Neural cell (in vitro differentiated cells): ENCODE results near the gene PER2. TPM values are rescaled to one million over a fixed set of nuclear protein-coding genes. Genes with fewer than 3 reads are reported as not detected.

Source experiments
- H2AFZ ChIP-seq: fragments of 200-600, 300-800 bp; sonication (generic), shearing (Covaris generic); 2 replicates; pipeline ENCODE4 v1.6.0; 2014; ENCODE audit warnings: low read depth, mild to moderate bottlenecking, antibody characterized with exemption, low read length, moderate library complexity
- H3F3A ChIP-seq: fragments of 200-600 bp; shearing (Covaris generic); 2 replicates; pipeline ENCODE4 v1.6.1; 2016; ENCODE audit warnings: mild to moderate bottlenecking, moderate library complexity, mixed read lengths, antibody characterized with exemption, low read length; ENCODE audit not compliant: insufficient read depth, poor library complexity, severe bottlenecking
- H3K27ac ChIP-seq: fragments of 200-600, 300-800 bp; sonication (generic), shearing (Covaris generic); 2 replicates; pipeline ENCODE4 v1.5.1; 2014; ENCODE audit warnings: mild to moderate bottlenecking, low read length, moderate library complexity
- H3K27me3 ChIP-seq: fragments of 300-800, 200-600 bp; sonication (generic), shearing (Covaris generic); 2 replicates; pipeline ENCODE4 v1.6.0; 2014; ENCODE audit warnings: mild to moderate bottlenecking, low read depth, low read length, moderate library complexity; ENCODE audit not compliant: insufficient read depth
- H3K36me3 ChIP-seq: fragments of 300-800, 200-600 bp; sonication (generic), shearing (Covaris generic); 2 replicates; pipeline ENCODE4 v1.5.1; 2014; ENCODE audit warnings: mild to moderate bottlenecking, antibody characterized with exemption, low read length, moderate library complexity; ENCODE audit not compliant: insufficient read depth
- H3K4me2 ChIP-seq: fragments of 300-800, 200-600 bp; sonication (generic), shearing (Covaris generic); 2 replicates; pipeline ENCODE4 v1.6.0; 2014; ENCODE audit warnings: mild to moderate bottlenecking, low read length
- H3K4me3 ChIP-seq: fragments of 300-800, 200-600 bp; sonication (generic), shearing (Covaris generic); 2 replicates; pipeline ENCODE4 v1.5.1; 2014; ENCODE audit warnings: mild to moderate bottlenecking, low read length, moderate library complexity
- H3K79me2 ChIP-seq: fragments of 200-600 bp; shearing (Covaris generic); replicated peaks from 2 replicates; pipeline ENCODE4 v1.6.0; 2014; ENCODE audit warnings: mild to moderate bottlenecking, low read length, moderate library complexity; ENCODE audit not compliant: insufficient read depth
- H3K9ac ChIP-seq: fragments of 300-800, 200-600 bp; sonication (generic), shearing (Covaris generic); 2 replicates; pipeline ENCODE4 v1.6.1; 2016; ENCODE audit warnings: mild to moderate bottlenecking, low read length, mixed read lengths
- H3K9me2 ChIP-seq: fragments of 200-600 bp; shearing (Covaris generic); 2 replicates; pipeline ENCODE4 v1.6.1; 2016; ENCODE audit warnings: mild to moderate bottlenecking, low read length, mixed read lengths; ENCODE audit not compliant: insufficient read depth
- H3K9me3 ChIP-seq: fragments of 200-600, 300-800 bp; sonication (generic), shearing (Covaris generic); 2 replicates; pipeline ENCODE4 v1.6.1; 2016; ENCODE audit warnings: mild to moderate bottlenecking, mixed run types, low read length, moderate library complexity, mixed read lengths
- H4K20me1 ChIP-seq: fragments of 200-600 bp; shearing (Covaris generic); 2 replicates; pipeline ENCODE4 v1.6.1; 2016; ENCODE audit warnings: mild to moderate bottlenecking, mixed run types; ENCODE audit not compliant: insufficient read depth
- CTCF ChIP-seq: fragments of 450-650 bp; IDR thresholded peaks from 2 replicates; pipeline ENCODE4 v1.5.1; 2014; ENCODE audit warnings: antibody characterized with exemption, mild to moderate bottlenecking, moderate library complexity; ENCODE audit not compliant: poor library complexity, severe bottlenecking
- EP300 ChIP-seq: fragments of 450-650 bp; conservative IDR thresholded peaks from 2 replicates; pipeline ENCODE4 v1.6.1; 2014; ENCODE audit warnings: antibody characterized with exemption, mild to moderate bottlenecking, moderate library complexity; ENCODE audit not compliant: poor library complexity, severe bottlenecking
- EZH2 ChIP-seq: fragments of 200-600, 300-800 bp; shearing (Covaris generic), sonication (generic); IDR thresholded peaks from 2 replicates; pipeline ENCODE4 v1.6.1; 2014; ENCODE audit warnings: antibody characterized with exemption, low read length, borderline replicate concordance, mild to moderate bottlenecking; ENCODE audit not compliant: insufficient read depth, poor library complexity, severe bottlenecking
- MXI1 ChIP-seq: fragments of 450-650 bp; conservative IDR thresholded peaks from 2 replicates; pipeline ENCODE4 v1.6.1; 2014; ENCODE audit warnings: antibody characterized with exemption, mild to moderate bottlenecking; ENCODE audit not compliant: poor library complexity, severe bottlenecking
- POLR2AphosphoS5 ChIP-seq: IDR thresholded peaks from 2 replicates; pipeline ENCODE4 v1.6.1; 2012
- RAD21 ChIP-seq: fragments of 450-650 bp; conservative IDR thresholded peaks from 2 replicates; pipeline ENCODE4 v1.6.1; 2014; ENCODE audit warnings: antibody characterized with exemption, mild to moderate bottlenecking, moderate library complexity
- REST ChIP-seq: IDR thresholded peaks from 2 replicates; pipeline ENCODE4 v1.6.1; 2012; ENCODE audit warnings: borderline replicate concordance
- SMC3 ChIP-seq: fragments of 450-650 bp; conservative IDR thresholded peaks from 2 replicates; pipeline ENCODE4 v1.6.1; 2014; ENCODE audit warnings: antibody characterized with exemption, mild to moderate bottlenecking, moderate library complexity; ENCODE audit not compliant: poor library complexity
- TAF1 ChIP-seq: IDR thresholded peaks from 2 replicates; pipeline ENCODE4 v1.6.1; 2012; ENCODE audit warnings: low read depth
- polyA plus RNA-seq: library from polyadenylated mRNA; depleted of rRNA; stranded (reverse); fragments of >200 nt; gene quantifications from 2 replicates; pipeline ENCODE4 v1.2.3, GENCODE V29; 2014

Gene PER2
- polyA plus RNA-seq, 1 donor from 2014 or later, result 3.2 TPM

- no peak overlapping the region for H3K9ac ChIP-seq
- H3K36me3 ChIP-seq, result no peaks in the 10 kb centered on the region
- no peaks in the 10 kb centered on the region for H3K27me3 ChIP-seq
- H3K79me2 ChIP-seq, result no peaks in the 10 kb centered on the region
- no peaks in the 10 kb centered on the region for H4K20me1 ChIP-seq
- H3F3A ChIP-seq, result no peaks in the 10 kb centered on the region
- H3K4me3 ChIP-seq, result no peak overlapping the region
- H2AFZ ChIP-seq, result no peak overlapping the region
- H3K9me2 ChIP-seq, result no peaks in the 10 kb centered on the region
- H3K27ac ChIP-seq, result no peak overlapping the region
- TF ChIP-seq RAD21 (no peak), REST (no peak), TAF1 (no peak), MXI1 (no peak), EP300 (no peak)
- H3K9me3 ChIP-seq, result no peaks in the 10 kb centered on the region
- no peak overlapping the region for H3K4me2 ChIP-seq
These were observed 32.3 kb downstream of the PER2 start for GRCh38 chr2:238256111-238256510.

GRCh38 chr2:238255636-238256035 is 32.8 kb downstream of the PER2 start:
- no peak for TF ChIP-seq EZH2
- TF ChIP-seq CTCF, result no peak
- TF ChIP-seq MXI1, result no peak
- TF ChIP-seq TAF1, result no peak
- TF ChIP-seq EP300, result no peak
- TF ChIP-seq POLR2AphosphoS5, result no peak
- TF ChIP-seq SMC3, result no peak
- TF ChIP-seq REST, result no peak
- no peak for TF ChIP-seq RAD21
- H3F3A ChIP-seq, result no peaks in the 10 kb centered on the region
- H3K27ac ChIP-seq, result no peak overlapping the region
- no peak overlapping the region for H3K4me2 ChIP-seq
- H3K36me3 ChIP-seq, result no peaks in the 10 kb centered on the region
- no peaks in the 10 kb centered on the region for H3K9me3 ChIP-seq
- H3K27me3 ChIP-seq, result no peaks in the 10 kb centered on the region
- no peaks in the 10 kb centered on the region for H3K79me2 ChIP-seq
- H3K9me2 ChIP-seq, result no peaks in the 10 kb centered on the region
- no peak overlapping the region for H2AFZ ChIP-seq
- no peak overlapping the region for H3K4me3 ChIP-seq
- H4K20me1 ChIP-seq, result no peaks in the 10 kb centered on the region
- no peak overlapping the region for H3K9ac ChIP-seq
